Body of pancreas (tissue), 4 donors: Measurements from ENCODE around the gene TRUB1.

ENCODE experiments used
- POLR2A ChIP-seq, 3 donors: fragments of 450-650 bp; IDR thresholded peaks; one replicate each; pipeline ENCODE4 v1.6.1; 2016; ENCODE audit warnings: antibody characterized with exemption in 3 of 3, mild to moderate bottlenecking in 2 of 3
- TF ChIP-seq, protein P1 (sequence below), 7 experiments: fragments of 450-650 bp in 4 of 7; fragments of 200-600 bp in 3 of 7; sonication (generic) in 3 of 7; IDR thresholded peaks; one replicate each; pipeline ENCODE4 v1.5.1; 2016 to 2019; ENCODE audit warnings: antibody characterized with exemption in 7 of 7

- TF ChIP-seq POLR2A (IDR thresholded peaks at IDR 0.05): no peak
- TF ChIP-seq, protein P1, sequence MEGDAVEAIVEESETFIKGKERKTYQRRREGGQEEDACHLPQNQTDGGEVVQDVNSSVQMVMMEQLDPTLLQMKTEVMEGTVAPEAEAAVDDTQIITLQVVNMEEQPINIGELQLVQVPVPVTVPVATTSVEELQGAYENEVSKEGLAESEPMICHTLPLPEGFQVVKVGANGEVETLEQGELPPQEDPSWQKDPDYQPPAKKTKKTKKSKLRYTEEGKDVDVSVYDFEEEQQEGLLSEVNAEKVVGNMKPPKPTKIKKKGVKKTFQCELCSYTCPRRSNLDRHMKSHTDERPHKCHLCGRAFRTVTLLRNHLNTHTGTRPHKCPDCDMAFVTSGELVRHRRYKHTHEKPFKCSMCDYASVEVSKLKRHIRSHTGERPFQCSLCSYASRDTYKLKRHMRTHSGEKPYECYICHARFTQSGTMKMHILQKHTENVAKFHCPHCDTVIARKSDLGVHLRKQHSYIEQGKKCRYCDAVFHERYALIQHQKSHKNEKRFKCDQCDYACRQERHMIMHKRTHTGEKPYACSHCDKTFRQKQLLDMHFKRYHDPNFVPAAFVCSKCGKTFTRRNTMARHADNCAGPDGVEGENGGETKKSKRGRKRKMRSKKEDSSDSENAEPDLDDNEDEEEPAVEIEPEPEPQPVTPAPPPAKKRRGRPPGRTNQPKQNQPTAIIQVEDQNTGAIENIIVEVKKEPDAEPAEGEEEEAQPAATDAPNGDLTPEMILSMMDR (IDR thresholded peaks at IDR 0.05): no peak
These were observed 85.7 kb downstream of the TRUB1 start for GRCh38 chr10:115023715-115024114.
